A673 (cell line): ENCODE data around the gene FTO. TPM values are rescaled to one million over a fixed set of nuclear protein-coding genes. Genes with fewer than 3 reads are reported as not detected.

ENCODE experiments used
- BruUV-seq: library from RNA; stranded (reverse); fragments of 400-500 nt; replicated peaks from 2 replicates; lab custom pipeline; 2021; lab: Mats Ljungman, UMichigan
- CTCF ChIA-PET: fragments of 300-600 bp; sonication (Branson Sonifier 250); formaldehyde crosslinking; loops from one replicate; lab custom pipeline; 2022; ENCODE audit warnings: antibody characterized with exemption; lab: Charles Lee
- POLR2A ChIA-PET: fragments of 300-600 bp; sonication (Branson Sonifier 250); formaldehyde crosslinking; loops from one replicate; lab custom pipeline; 2022; ENCODE audit warnings: antibody characterized with exemption; ENCODE audit not compliant: low non-redundant PET; lab: Charles Lee
- DNase-seq: peaks from one replicate; pipeline ENCODE4 v3.0.0-alpha.2; 2015; ENCODE audit warnings: low spot score
- H3K27ac ChIP-seq: fragments of 200-600 bp; sonication (generic); 2 replicates; pipeline ENCODE4 v1.5.1; 2016; ENCODE audit warnings: mixed run types, low read depth, mild to moderate bottlenecking, mixed read lengths, antibody characterized with exemption, low read length; ENCODE audit not compliant: poor library complexity, severe bottlenecking
- H3K27me3 ChIP-seq: fragments of 200-600 bp; sonication (generic); replicated peaks from 2 replicates; pipeline ENCODE4 v1.6.1; 2017; ENCODE audit warnings: mixed run types, low read depth, mild to moderate bottlenecking, mixed read lengths, antibody characterized with exemption, low read length; ENCODE audit not compliant: insufficient read depth, poor library complexity
- H3K36me3 ChIP-seq: fragments of 200-600 bp; sonication (generic); 2 replicates; pipeline ENCODE4 v1.6.1; 2016; ENCODE audit warnings: mixed run types, mild to moderate bottlenecking, mixed read lengths, antibody characterized with exemption, low read length; ENCODE audit not compliant: insufficient read depth, poor library complexity, severe bottlenecking
- H3K4me1 ChIP-seq: fragments of 200-600 bp; sonication (generic); 2 replicates; pipeline ENCODE4 v1.6.1; 2017; ENCODE audit warnings: mixed run types, mild to moderate bottlenecking, mixed read lengths, antibody characterized with exemption, low read length; ENCODE audit not compliant: insufficient read depth, poor library complexity, severe bottlenecking
- H3K4me3 ChIP-seq: fragments of 200-600 bp; sonication (generic); 2 replicates; pipeline ENCODE4 v1.5.1; 2016; ENCODE audit warnings: low read depth, mixed run types, mild to moderate bottlenecking, mixed read lengths, low read length; ENCODE audit not compliant: poor library complexity, severe bottlenecking
- H3K9me3 ChIP-seq: fragments of 200-600 bp; sonication (generic); 2 replicates; pipeline ENCODE4 v1.6.1; 2016; ENCODE audit warnings: mixed run types, low read depth, mild to moderate bottlenecking, mixed read lengths, antibody characterized with exemption, low read length; ENCODE audit not compliant: poor library complexity, severe bottlenecking
- CTCF ChIP-seq: fragments of 300-800, 200-600 bp; sonication (generic); conservative IDR thresholded peaks from 2 replicates; pipeline ENCODE4 v1.5.1; 2017; ENCODE audit warnings: low read depth, mild to moderate bottlenecking, antibody characterized with exemption, low read length, moderate library complexity, mixed read lengths
- EZH2 ChIP-seq: fragments of 200-600 bp; sonication (generic); IDR thresholded peaks from 2 replicates; pipeline ENCODE4 v1.6.1; 2017; ENCODE audit warnings: borderline replicate concordance, low read depth, mild to moderate bottlenecking, mixed read lengths, antibody characterized with exemption, low read length; ENCODE audit not compliant: poor library complexity, severe bottlenecking
- intact Hi-C: fragments of 100-400 bp; cut with micrococcal nuclease; formaldehyde crosslinking; loops from one replicate; pipeline ENCODE4 v1.10.0; 2022; ENCODE audit not compliant: unreplicated experiment
- total RNA-seq: library from RNA; stranded (reverse); gene quantifications from 2 replicates; pipeline ENCODE4 v1.2.3, GENCODE V29; 2021

FTO gene
- total RNA-seq, 1 experiment from 2014 or later, result 73.4 TPM

DNA sequence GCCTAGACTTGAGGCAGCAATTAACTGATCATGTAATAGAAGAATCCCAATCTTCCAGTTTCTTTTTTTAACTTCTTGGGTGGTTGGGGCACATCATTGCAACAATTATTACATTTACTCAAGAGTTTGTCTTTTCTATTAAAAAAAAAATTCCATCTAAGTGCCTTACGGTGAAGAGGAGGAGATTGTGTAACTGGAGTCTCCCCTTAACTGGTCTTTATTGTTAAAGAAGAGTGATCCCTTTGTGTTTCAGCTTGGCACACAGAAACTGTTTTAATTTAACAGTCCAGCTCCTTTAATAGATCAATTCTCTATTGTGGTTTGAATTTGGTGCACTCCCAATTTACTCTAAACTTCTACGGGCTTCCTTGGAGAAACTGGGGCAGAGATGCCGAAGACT, 75.2 kb downstream of the FTO start:
- no peaks in the 10 kb centered on the region for H3K36me3 ChIP-seq
- H3K4me3 ChIP-seq, result no peak overlapping the region
- TF ChIP-seq CTCF, result no peak
- TF ChIP-seq EZH2, result no peak
- no peaks in the 10 kb centered on the region for H3K9me3 ChIP-seq
- DNase-seq, result no peak
- CTCF ChIA-PET, result no interaction called here
- no TSS peak for BruUV-seq
- H3K27ac ChIP-seq, result no peak overlapping the region
- H3K27me3 ChIP-seq, result no peaks in the 10 kb centered on the region
- POLR2A ChIA-PET, result no interaction called here
- intact Hi-C loops, result no loop called here
- peaks cover 29% of the 10 kb centered on the region for H3K4me1 ChIP-seq

- H3K4me1 ChIP-seq, result peaks cover 35% of the 10 kb centered on the region
- H3K36me3 ChIP-seq, result no peaks in the 10 kb centered on the region
- H3K9me3 ChIP-seq, result no peaks in the 10 kb centered on the region
- TF ChIP-seq CTCF (no peak), EZH2 (no peak)
- intact Hi-C loops, result no loop called here
- H3K27me3 ChIP-seq, result no peaks in the 10 kb centered on the region
- ChIA-PET CTCF (no interaction called here), POLR2A (no interaction called here)
- no peak overlapping the region for H3K27ac ChIP-seq
- no TSS peak for BruUV-seq
- no peak overlapping the region for H3K4me3 ChIP-seq
- DNase-seq, result no peak
Measured at GRCh38 chr16:53780051-53780450, 76.1 kb downstream of the FTO start.

DNA sequence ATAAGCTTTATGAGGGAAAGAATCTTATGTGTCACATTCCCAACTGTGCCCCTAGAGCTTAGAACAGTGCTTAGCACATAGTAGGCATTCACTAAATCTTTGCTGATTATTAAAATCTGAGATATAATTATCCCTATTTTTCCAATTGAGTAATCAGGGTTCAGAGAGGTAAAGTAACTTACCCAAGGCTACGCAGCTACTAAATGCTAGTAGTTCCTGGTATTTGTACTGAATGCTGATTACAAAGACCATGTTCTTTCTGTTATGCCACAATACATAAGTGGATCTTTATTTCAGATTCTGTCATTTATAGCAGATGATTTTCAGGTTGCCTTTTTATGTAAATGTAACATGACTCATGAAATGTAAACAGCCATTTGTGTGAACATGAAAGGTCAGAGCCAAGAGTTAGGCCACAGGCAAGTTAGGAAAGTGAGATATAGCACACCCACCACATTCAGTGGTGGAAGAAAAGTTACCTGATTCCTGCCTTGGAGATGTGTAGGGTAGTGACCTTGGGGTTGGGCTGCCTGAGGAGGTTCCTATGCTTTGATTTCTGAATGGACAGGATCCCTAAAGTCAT, 77.2 kb downstream of the FTO start:
- no peak for TF ChIP-seq EZH2
- no peak for TF ChIP-seq CTCF
- Histone ChIP-seq H3K9me3 (no peaks in the 10 kb centered on the region), H3K27me3 (no peaks in the 10 kb centered on the region), H3K4me3 (no peak overlapping the region), H3K36me3 (no peaks in the 10 kb centered on the region), H3K4me1 (peaks cover 32% of the 10 kb centered on the region), H3K27ac (no peak overlapping the region)
- intact Hi-C loops, result no loop called here
- BruUV-seq, result no TSS peak
- POLR2A ChIA-PET, result no interaction called here
- CTCF ChIA-PET, result no interaction called here
- DNase-seq, result no peak
